ENCODE results near the gene RAC2.

GRCh38 chr22:37185646-37186227, 58.3 kb downstream of the RAC2 start:
- TF ChIP-seq CTCF (IDR thresholded peaks at IDR 0.05) (no peak), POLR2A (IDR thresholded peaks at IDR 0.05) (no peak)
